Activated CD4-positive, alpha-beta T cell treated with anti-CD3 and anti-CD28 coated beads, Interleukin-2, amount 10 ng/mL, durations not matched to agents 7 days and 5 days (primary cell): ENCODE measurements around the gene TDRD1. TPM values are rescaled to one million over a fixed set of nuclear protein-coding genes. Genes with fewer than 3 reads are reported as not detected.

Source experiments
- CTCF ChIA-PET: fragments of 350-600 bp; sonication (Branson Sonifier 250); formaldehyde crosslinking; loops from one replicate; lab custom pipeline; 2021; ENCODE audit warnings: antibody characterized with exemption; lab: Charles Lee
- POLR2A ChIA-PET: fragments of 350-600 bp; sonication (Branson Sonifier 250); formaldehyde crosslinking; loops from one replicate; lab custom pipeline; 2021; ENCODE audit warnings: antibody characterized with exemption; lab: Charles Lee
- DNase-seq: peaks from one replicate; pipeline ENCODE4 v3.0.0-alpha.2; 2020
- H3K27ac Mint-ChIP-seq: one replicate; pipeline ENCODE4 v1.8.0; 2021; ENCODE audit warnings: mild to moderate bottlenecking, moderate library complexity, mixed read lengths
- H3K27me3 Mint-ChIP-seq: one replicate; pipeline ENCODE4 v1.8.0; 2021; ENCODE audit warnings: mixed read lengths
- H3K36me3 Mint-ChIP-seq: one replicate; pipeline ENCODE4 v1.8.0; 2021; ENCODE audit warnings: low read depth, mixed read lengths
- H3K4me1 Mint-ChIP-seq: one replicate; pipeline ENCODE4 v1.8.0; 2021; ENCODE audit warnings: mixed read lengths
- H3K4me3 Mint-ChIP-seq: one replicate; pipeline ENCODE4 v1.8.0; 2021; ENCODE audit warnings: mild to moderate bottlenecking, moderate library complexity, mixed read lengths
- H3K9me3 Mint-ChIP-seq: one replicate; pipeline ENCODE4 v1.8.0; 2021; ENCODE audit warnings: mixed read lengths
- total RNA-seq, 2 experiments: library from RNA; stranded (reverse); gene quantifications; one replicate each; pipeline ENCODE4 v1.2.3, GENCODE V29; 2021

Gene TDRD1
- total RNA-seq, 2 experiments from 2014 or later: 0.04 to 0.10 TPM

DNA sequence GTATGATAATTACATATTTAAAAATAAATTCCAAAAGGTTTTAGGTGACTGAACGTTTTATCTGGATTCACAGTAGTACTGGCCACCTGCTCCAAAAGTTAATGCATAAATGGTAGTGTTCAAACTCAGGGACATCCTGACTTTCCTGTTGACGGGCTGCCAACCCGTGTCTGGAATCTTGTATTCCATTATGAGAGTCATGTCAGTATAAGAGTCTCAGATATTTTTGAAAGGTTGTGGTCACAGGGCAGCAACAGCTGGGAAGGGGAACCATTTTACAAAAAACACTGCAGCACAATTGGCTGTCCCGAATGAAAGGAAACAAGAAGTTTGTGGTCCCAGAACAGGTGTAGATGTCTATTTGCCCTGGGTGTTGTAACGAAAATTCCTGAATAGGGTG is 2.8 kb downstream of the TDRD1 start:
- Mint-ChIP-seq H3K27ac (no peak overlapping the region), H3K27me3 (peaks cover 16% of the 10 kb centered on the region), H3K36me3 (no peaks in the 10 kb centered on the region), H3K9me3 (no peaks in the 10 kb centered on the region), H3K4me1 (no peaks in the 10 kb centered on the region), H3K4me3 (no peak overlapping the region)
- ChIA-PET POLR2A (no interaction called here), CTCF (no interaction called here)
- no peak for DNase-seq

- no peak for DNase-seq
- Mint-ChIP-seq H3K4me1 (no peaks in the 10 kb centered on the region), H3K9me3 (no peaks in the 10 kb centered on the region), H3K27ac (no peak overlapping the region), H3K4me3 (no peak overlapping the region), H3K27me3 (peaks cover 23% of the 10 kb centered on the region), H3K36me3 (no peaks in the 10 kb centered on the region)
- CTCF ChIA-PET: interaction anchor here (0.6 kb wide), 1 partner anchor 1137 kb away, joined by 3 read pairs; no protein-coding TSS in a partner anchor
- POLR2A ChIA-PET: no interaction called here
Observed at GRCh38 chr10:114183563-114183962, 4.4 kb downstream of the TDRD1 start.

- H3K27ac Mint-ChIP-seq: no peak overlapping the region
- no peak overlapping the region for H3K4me3 Mint-ChIP-seq
- H3K4me1 Mint-ChIP-seq: no peaks in the 10 kb centered on the region
- H3K9me3 Mint-ChIP-seq: no peaks in the 10 kb centered on the region
- POLR2A ChIA-PET: no interaction called here
- no peak for DNase-seq
- no peaks in the 10 kb centered on the region for H3K36me3 Mint-ChIP-seq
- peaks cover 25% of the 10 kb centered on the region for H3K27me3 Mint-ChIP-seq
- CTCF ChIA-PET: no interaction called here
Observed at GRCh38 chr10:114184276-114184675, 5.1 kb downstream of the TDRD1 start.

- no peak for DNase-seq
- Mint-ChIP-seq H3K27me3 (peaks cover 50% of the 10 kb centered on the region), H3K36me3 (no peaks in the 10 kb centered on the region), H3K9me3 (no peaks in the 10 kb centered on the region), H3K27ac (no peak overlapping the region), H3K4me1 (no peaks in the 10 kb centered on the region), H3K4me3 (no peak overlapping the region)
- ChIA-PET POLR2A (no interaction called here), CTCF (no interaction called here)
Observed at GRCh38 chr10:114188001-114188400, 8.8 kb downstream of the TDRD1 start.

- CTCF ChIA-PET: no interaction called here
- no peaks in the 10 kb centered on the region for H3K4me1 Mint-ChIP-seq
- H3K4me3 Mint-ChIP-seq: no peak overlapping the region
- DNase-seq: no peak
- POLR2A ChIA-PET: no interaction called here
- H3K36me3 Mint-ChIP-seq: no peaks in the 10 kb centered on the region
- H3K9me3 Mint-ChIP-seq: no peaks in the 10 kb centered on the region
- peaks cover 59% of the 10 kb centered on the region for H3K27me3 Mint-ChIP-seq
- H3K27ac Mint-ChIP-seq: no peak overlapping the region
Observed at GRCh38 chr10:114188900-114189299, 9.7 kb downstream of the TDRD1 start.

GRCh38 chr10:114189700-114190099 is 10.5 kb downstream of the TDRD1 start:
- H3K36me3 Mint-ChIP-seq: no peaks in the 10 kb centered on the region
- H3K27ac Mint-ChIP-seq: no peak overlapping the region
- no peaks in the 10 kb centered on the region for H3K9me3 Mint-ChIP-seq
- CTCF ChIA-PET: no interaction called here
- no peak overlapping the region for H3K4me3 Mint-ChIP-seq
- DNase-seq: no peak
- peaks cover 2% of the 10 kb centered on the region for H3K4me1 Mint-ChIP-seq
- POLR2A ChIA-PET: no interaction called here
- peaks cover 62% of the 10 kb centered on the region for H3K27me3 Mint-ChIP-seq

- ChIA-PET POLR2A (no interaction called here), CTCF (no interaction called here)
- DNase-seq: no peak
- Mint-ChIP-seq H3K9me3 (no peaks in the 10 kb centered on the region), H3K4me3 (no peak overlapping the region), H3K4me1 (peaks cover 13% of the 10 kb centered on the region), H3K27me3 (peaks cover 63% of the 10 kb centered on the region), H3K27ac (no peak overlapping the region), H3K36me3 (no peaks in the 10 kb centered on the region)
Observed at GRCh38 chr10:114195079-114195478, 15.9 kb downstream of the TDRD1 start.

- DNase-seq: no peak
- Mint-ChIP-seq H3K36me3 (no peaks in the 10 kb centered on the region), H3K27ac (no peak overlapping the region), H3K27me3 (peaks cover 43% of the 10 kb centered on the region), H3K9me3 (no peaks in the 10 kb centered on the region), H3K4me3 (no peak overlapping the region), H3K4me1 (peaks cover 13% of the 10 kb centered on the region)
- ChIA-PET CTCF (interaction anchor here (0.6 kb wide), 1 partner anchor 21 kb away, joined by 3 read pairs; no protein-coding TSS in a partner anchor), POLR2A (no interaction called here)
Observed at GRCh38 chr10:114199239-114199638, 20.1 kb downstream of the TDRD1 start.

- Mint-ChIP-seq H3K27me3 (peaks cover 23% of the 10 kb centered on the region), H3K9me3 (no peaks in the 10 kb centered on the region), H3K36me3 (no peaks in the 10 kb centered on the region), H3K4me1 (no peaks in the 10 kb centered on the region), H3K4me3 (no peak overlapping the region), H3K27ac (no peak overlapping the region)
- ChIA-PET CTCF (no interaction called here), POLR2A (interaction anchor here (0.6 kb wide), 1 partner anchor 230 kb away, joined by 4 read pairs; no protein-coding TSS in a partner anchor)
- DNase-seq: no peak
Observed at GRCh38 chr10:114202812-114203211, 23.7 kb downstream of the TDRD1 start.

DNA sequence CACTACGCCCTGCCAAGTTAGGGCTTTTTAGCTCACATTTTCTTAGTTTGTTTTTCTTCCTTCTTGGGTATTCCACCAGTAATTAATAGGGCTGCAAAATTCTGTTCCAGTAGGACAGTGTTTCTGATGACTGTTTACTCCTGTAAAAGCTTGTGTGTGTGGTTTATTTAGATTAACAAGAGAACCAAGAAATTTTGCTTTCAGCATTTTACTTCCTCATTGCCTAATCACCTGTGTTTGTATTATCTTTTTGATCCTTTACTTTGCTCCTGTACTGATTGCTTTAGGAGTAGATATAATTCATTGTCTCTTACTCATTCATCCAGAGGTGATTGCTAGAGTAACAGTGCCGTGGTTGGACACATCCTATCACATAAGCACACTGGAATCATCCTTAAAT is 27.7 kb downstream of the TDRD1 start:
- Mint-ChIP-seq H3K4me3 (no peak overlapping the region), H3K27me3 (peaks cover 18% of the 10 kb centered on the region), H3K27ac (no peak overlapping the region), H3K9me3 (no peaks in the 10 kb centered on the region), H3K36me3 (no peaks in the 10 kb centered on the region), H3K4me1 (no peaks in the 10 kb centered on the region)
- CTCF ChIA-PET: interaction anchor here (0.6 to 0.7 kb wide), 4 partner anchors 26 to 205 kb away, joined by 3 read pairs; no protein-coding TSS in a partner anchor
- POLR2A ChIA-PET: no interaction called here
- DNase-seq: no peak

- Mint-ChIP-seq H3K4me3 (no peak overlapping the region), H3K27ac (no peak overlapping the region), H3K9me3 (no peaks in the 10 kb centered on the region)
Observed at GRCh38 chr10:114207349-114207748, 28.2 kb downstream of the TDRD1 start.

DNA sequence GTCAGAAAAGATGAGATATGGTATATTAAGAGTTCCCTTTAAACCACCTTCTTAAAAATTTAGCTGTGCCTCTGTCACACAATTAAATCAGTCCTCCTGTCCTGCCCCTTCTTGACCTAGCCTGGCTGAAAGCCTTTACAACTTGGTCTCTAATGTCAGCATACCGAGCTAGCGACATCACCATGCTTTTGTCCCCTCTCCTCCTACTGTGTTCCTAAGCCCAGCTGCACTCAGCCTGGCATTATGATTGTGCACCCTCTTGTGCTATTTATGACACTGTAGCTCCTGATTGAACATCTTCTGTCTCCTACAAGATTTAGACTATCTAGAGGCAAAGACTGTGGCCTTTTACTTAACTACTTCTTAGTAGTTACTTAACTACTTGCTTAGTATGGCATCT is 29.2 kb downstream of the TDRD1 start:
- H3K4me3 Mint-ChIP-seq: no peak overlapping the region
- H3K27me3 Mint-ChIP-seq: peaks cover 25% of the 10 kb centered on the region
- no peaks in the 10 kb centered on the region for H3K9me3 Mint-ChIP-seq
- POLR2A ChIA-PET: no interaction called here
- CTCF ChIA-PET: interaction anchor here (0.7 kb wide), 1 partner anchor 1928 kb away, joined by 10 read pairs; no protein-coding TSS in a partner anchor
- H3K4me1 Mint-ChIP-seq: no peaks in the 10 kb centered on the region
- no peak for DNase-seq
- H3K36me3 Mint-ChIP-seq: no peaks in the 10 kb centered on the region
- H3K27ac Mint-ChIP-seq: no peak overlapping the region

More at GRCh38 chr10:114207349-114207748, 28.2 kb downstream of the TDRD1 start:
- no peak for DNase-seq
- Mint-ChIP-seq H3K27me3 (peaks cover 20% of the 10 kb centered on the region), H3K36me3 (no peaks in the 10 kb centered on the region), H3K4me1 (no peaks in the 10 kb centered on the region)
- CTCF ChIA-PET: interaction anchor here (0.5 to 0.7 kb wide), 3 partner anchors 150 to 371 kb away, joined by 3 to 6 read pairs (median 3); no protein-coding TSS in a partner anchor
- POLR2A ChIA-PET: no interaction called here

GRCh38 chr10:114212153-114212552 is 33.0 kb downstream of the TDRD1 start:
- ChIA-PET POLR2A (no interaction called here), CTCF (no interaction called here)
- Mint-ChIP-seq H3K27ac (no peak overlapping the region), H3K4me3 (no peak overlapping the region), H3K36me3 (no peaks in the 10 kb centered on the region), H3K4me1 (no peaks in the 10 kb centered on the region), H3K27me3 (peaks cover 27% of the 10 kb centered on the region), H3K9me3 (no peaks in the 10 kb centered on the region)
- DNase-seq: no peak

DNA sequence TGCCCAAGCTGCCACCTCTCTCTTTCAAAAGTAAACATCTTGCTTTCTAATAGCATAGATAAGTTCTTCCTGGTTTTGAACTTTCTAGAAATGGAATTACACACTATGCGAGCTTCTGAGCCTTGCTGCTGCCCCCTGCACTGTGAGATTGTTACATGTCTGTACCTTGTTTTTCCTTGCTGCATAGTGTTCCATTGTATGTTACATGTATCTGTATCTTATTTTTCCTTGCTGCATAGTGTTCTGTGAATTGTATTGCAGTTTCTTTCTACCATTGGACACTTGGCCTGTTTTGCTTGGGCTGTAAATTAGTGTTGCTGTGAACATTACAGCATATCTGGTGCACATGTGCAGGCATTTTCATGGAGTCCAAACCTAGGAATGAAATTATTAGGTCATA is 35.9 kb downstream of the TDRD1 start:
- H3K4me1 Mint-ChIP-seq: no peaks in the 10 kb centered on the region

More for the DNA sequence above, 35.9 kb downstream of the TDRD1 start:
- Mint-ChIP-seq H3K9me3 (no peaks in the 10 kb centered on the region), H3K27ac (no peak overlapping the region), H3K4me3 (no peak overlapping the region), H3K36me3 (no peaks in the 10 kb centered on the region), H3K27me3 (peaks cover 26% of the 10 kb centered on the region)
- POLR2A ChIA-PET: no interaction called here
- CTCF ChIA-PET: no interaction called here
- DNase-seq: no peak
